Liver (tissue), 9 donors: Measurements from ENCODE around the gene SPATA31E1. TPM values are rescaled to one million over a fixed set of nuclear protein-coding genes. Genes with fewer than 3 reads are reported as not detected.
A peak's percentile ranks its signal among the peaks of the same experiment; 100 is the strongest.
"Not testable (repeated sequence)": the region's sequence is repeated elsewhere in the genome, so short reads cannot be mapped to it uniquely, and the experiment has no call there.

Experiments used
- DNase-seq: peaks from one replicate; pipeline ENCODE4 v3.0.0-alpha.2; 2017; ENCODE audit warnings: low spot score
- H3K27ac ChIP-seq, 2 donors: one replicate each; pipeline ENCODE4 v1.7.0; 2013; ENCODE audit warnings: inconsistent platforms in 2 of 2, low read length in 2 of 2, control low read depth in 1 of 2, low read depth in 1 of 2, mild to moderate bottlenecking in 1 of 2
- H3K27me3 ChIP-seq, 4 donors: one replicate each; pipeline versions ENCODE4 v1.6.1 to v1.7.0; 2013; ENCODE audit warnings: low read length in 3 of 4, inconsistent platforms in 1 of 4, mild to moderate bottlenecking in 1 of 4, moderate library complexity in 1 of 4; ENCODE audit not compliant: control insufficient read depth in 4 of 4, insufficient read depth in 4 of 4
- H3K36me3 ChIP-seq, 4 donors: one replicate each; pipeline versions ENCODE4 v1.6.1 to v1.7.0; 2013; ENCODE audit warnings: low read length in 3 of 4, mild to moderate bottlenecking in 3 of 4, low read depth in 1 of 4, moderate library complexity in 1 of 4; ENCODE audit not compliant: control insufficient read depth in 4 of 4, insufficient read depth in 3 of 4
- H3K4me1 ChIP-seq, 4 donors: one replicate each; pipeline versions ENCODE4 v1.6.1 to v1.7.0; 2013; ENCODE audit warnings: low read length in 3 of 4, mild to moderate bottlenecking in 3 of 4, moderate library complexity in 1 of 4; ENCODE audit not compliant: control insufficient read depth in 4 of 4, insufficient read depth in 4 of 4
- H3K4me3 ChIP-seq, 3 donors: one replicate each; pipeline versions ENCODE4 v1.6.1 to v1.7.0; 2013; ENCODE audit warnings: low read length in 3 of 3, control low read depth in 1 of 3, low read depth in 1 of 3, mild to moderate bottlenecking in 1 of 3
- H3K9ac ChIP-seq, 2 donors: one replicate each; pipeline ENCODE4 v1.7.0; 2013; ENCODE audit warnings: low read length in 2 of 2, mild to moderate bottlenecking in 2 of 2, moderate library complexity in 2 of 2, control low read depth in 1 of 2, low read depth in 1 of 2
- H3K9me3 ChIP-seq, 4 donors: one replicate each; pipeline versions ENCODE4 v1.6.1 to v1.7.0; 2013; ENCODE audit warnings: low read length in 3 of 4; ENCODE audit not compliant: control insufficient read depth in 4 of 4
- HNF4A ChIP-seq, 2 donors: conservative IDR thresholded peaks; 2 replicates each; pipeline ENCODE4 v1.6.1; 2016; ENCODE audit warnings: antibody characterized with exemption in 2 of 2, mild to moderate bottlenecking in 2 of 2
- WGBS: extraction: QIAGEN DNeasy Blood & Tissue Kit; methylation state at CpG from one replicate; pipeline ENCODE4 v1.1.7; 2013; 5-methylcytosine and 5-hydroxymethylcytosine counted together
- polyA plus RNA-seq, 2 donors: library from polyadenylated mRNA; stranded (reverse) in 1 of 2; unstranded in 1 of 2; fragments of 200-250 nt in 1 of 2; fragments of >200 nt in 1 of 2; fragmentation: Nextera tagmentation in 1 of 2; extraction: Ambion mirVana in 1 of 2; gene quantifications; one replicate each; pipeline versions ENCODE4 v1.2.1 to v1.2.3, GENCODE V29; 2013 to 2015
- total RNA-seq, 2 donors: library from RNA; depleted of rRNA; stranded (reverse); fragments of >200 nt; gene quantifications; one replicate each; pipeline ENCODE4 v1.2.3, GENCODE V29; 2014
- donor health status: healthy.
- donor health status: healthy.
- donor health status: healthy.
- donor health status: healthy.
- donor health status: healthy.

SPATA31E1 gene
- total and polyA plus RNA-seq, 4 donors: not detected

DNA sequence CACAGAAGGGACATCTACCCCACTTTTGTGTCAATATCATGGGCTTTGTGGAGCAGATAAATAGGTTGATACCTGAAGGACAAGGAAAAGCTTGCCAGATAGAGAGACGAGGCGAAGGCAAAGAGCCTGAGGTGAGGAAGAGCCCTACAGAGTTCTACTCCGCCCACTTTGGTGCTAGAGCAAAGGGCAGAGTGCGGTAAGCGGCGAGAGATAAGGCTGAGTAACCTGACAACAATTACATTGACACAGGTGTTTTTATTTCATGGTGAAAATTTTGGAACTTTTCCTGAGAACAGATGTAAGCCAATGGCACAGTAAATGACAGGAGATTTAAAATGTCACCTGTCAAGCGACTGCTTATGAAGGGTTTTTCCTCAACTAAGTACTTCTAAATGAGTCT is 51.8 kb downstream of the SPATA31E1 start:
- H3K36me3 ChIP-seq, H3K4me1 ChIP-seq, H3K9ac ChIP-seq, H3K27me3 ChIP-seq, H3K4me3 ChIP-seq, H3K9me3 ChIP-seq, H3K27ac ChIP-seq, DNase-seq: not testable (repeated sequence)
- peak; percentile 26 to 30 for TF ChIP-seq HNF4A (conservative IDR thresholded peaks at IDR 0.05)
- WGBS: 30% methylated on average over 7 of the region's 7 CpGs

GRCh38 chr9:87937352-87937751 is 54.7 kb downstream of the SPATA31E1 start:
- not testable (repeated sequence) for H3K4me1 ChIP-seq, H3K36me3 ChIP-seq, H3K9ac ChIP-seq, H3K27me3 ChIP-seq, H3K27ac ChIP-seq, DNase-seq, H3K9me3 ChIP-seq, H3K4me3 ChIP-seq
- WGBS: 87% methylated on average over 12 of the region's 12 CpGs

DNA sequence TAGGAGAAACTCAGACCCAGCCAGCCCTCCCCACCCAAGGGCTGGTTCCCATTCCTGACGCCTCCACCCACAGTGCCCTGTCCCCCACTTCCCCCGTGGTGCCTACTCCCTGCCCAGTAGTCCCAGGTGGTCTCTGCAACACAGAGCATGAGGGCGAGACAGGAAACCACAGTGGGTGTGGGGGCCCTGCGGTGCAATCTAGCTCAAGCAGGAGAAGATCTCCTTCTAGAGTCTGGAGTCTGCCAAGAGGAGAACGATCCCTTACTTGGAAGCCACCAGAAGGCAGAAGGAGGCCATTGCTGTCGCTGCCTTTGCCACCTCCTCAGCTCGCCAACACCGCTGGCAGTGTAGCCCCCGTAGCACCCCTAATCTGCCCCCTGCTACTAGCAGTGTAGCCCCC is 55.2 kb downstream of the SPATA31E1 start:
- not testable (repeated sequence) for H3K27ac ChIP-seq, H3K9me3 ChIP-seq, H3K4me3 ChIP-seq, H3K4me1 ChIP-seq, DNase-seq, H3K36me3 ChIP-seq, H3K9ac ChIP-seq, H3K27me3 ChIP-seq
- 86% methylated on average over 9 of the region's 9 CpGs for WGBS

GRCh38 chr9:87938336-87938735 is 55.7 kb downstream of the SPATA31E1 start:
- H3K9ac ChIP-seq, H3K27ac ChIP-seq, DNase-seq, H3K36me3 ChIP-seq, H3K4me3 ChIP-seq, H3K4me1 ChIP-seq, H3K27me3 ChIP-seq, H3K9me3 ChIP-seq: not testable (repeated sequence)
- WGBS: 80% methylated on average over 12 of the region's 12 CpGs

Other genes with a start within 250 kb of the SPATA31E1 start
- 100 to 1,000 TPM; 156 to 193 TPM for gene CTSL, start 156.8 kb upstream of the SPATA31E1 start, total RNA-seq
- gene CTSL, start 156.8 kb upstream of the SPATA31E1 start, polyA plus RNA-seq: 100 to 1,000 TPM; 167 to 210 TPM
- under 1 TPM in 1 of 2 donors, not detected in 1; 0.05 TPM for gene SPATA31C1, start 35.1 kb downstream of the SPATA31E1 start, total RNA-seq
- not detected for gene SPATA31C1, start 35.1 kb downstream of the SPATA31E1 start, polyA plus RNA-seq
- 1 to 10 TPM in 1 of 2 donors, under 1 TPM in 1; 0.42 to 3.7 TPM for gene CDK20, start 91.7 kb downstream of the SPATA31E1 start, total RNA-seq
- 1 to 10 TPM; 1.2 to 2.9 TPM for gene CDK20, start 91.7 kb downstream of the SPATA31E1 start, polyA plus RNA-seq